ENCODE data around the gene LRRC2.

DNA sequence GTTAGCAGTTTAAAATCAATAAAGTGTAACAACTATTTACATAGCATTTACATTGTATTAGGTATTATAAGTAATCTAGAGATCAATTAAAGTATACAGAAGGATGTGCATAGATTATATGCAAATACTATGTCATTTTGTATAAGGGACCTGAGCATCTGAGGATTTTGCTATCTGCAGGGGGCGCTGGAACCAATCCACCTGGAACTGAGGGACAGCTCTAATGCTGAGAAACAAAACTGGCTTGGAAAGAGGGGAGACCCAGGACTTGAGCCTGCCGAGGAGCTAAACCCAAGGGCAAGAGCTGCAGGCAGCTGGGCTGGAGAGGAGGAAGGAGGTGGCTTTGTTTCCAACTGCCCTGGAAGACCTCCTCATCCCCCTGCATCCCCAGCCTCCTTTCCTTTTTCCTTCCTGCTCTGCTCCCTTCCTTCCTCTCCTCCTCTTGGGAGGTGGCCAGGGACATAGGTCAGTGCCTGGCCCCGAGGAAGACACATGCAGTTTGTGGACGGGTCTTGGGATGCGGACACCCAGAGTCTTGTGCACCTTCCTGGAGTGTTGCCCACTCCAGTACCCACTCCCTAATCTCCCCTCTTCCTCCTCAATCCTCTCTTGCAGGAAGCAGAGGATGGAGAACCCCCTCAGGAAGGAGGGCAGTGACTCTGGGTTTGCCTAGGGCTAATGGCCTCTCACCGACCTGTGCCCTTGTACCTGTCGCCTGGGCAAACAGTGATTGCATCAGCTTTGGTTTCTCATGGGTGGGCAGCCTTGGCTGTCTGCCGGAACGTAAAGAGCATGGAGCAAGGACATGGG, 69.2 kb downstream of the LRRC2 start:
- peak; percentile 25 to 28 for TF ChIP-seq CTCF (IDR thresholded peaks at IDR 0.05; ENCODE audit: extremely low read depth in 1 of 2, insufficient read depth in 1 of 2, low read depth in 1 of 2, low read length in 2 of 2)
- TF ChIP-seq POLR2A (IDR thresholded peaks at IDR 0.05; ENCODE audit: low read depth, low read length), result no peak
- no peak for TF ChIP-seq POLR2AphosphoS5 (IDR thresholded peaks at IDR 0.05; ENCODE audit: insufficient read depth, low read depth, low read length)
- TF ChIP-seq MAX (IDR thresholded peaks at IDR 0.05; ENCODE audit: insufficient read depth, insufficient read length), result no peak
- TF ChIP-seq EZH2 (IDR thresholded peaks at IDR 0.05; ENCODE audit: borderline replicate concordance, low read depth, low read length, severe bottlenecking), result no peak
- no peak for TF ChIP-seq JUN (IDR thresholded peaks at IDR 0.05; ENCODE audit: borderline replicate concordance, insufficient read depth, insufficient read length, low read depth)
- no peak for TF ChIP-seq GATA2 (IDR thresholded peaks at IDR 0.05; ENCODE audit: insufficient read depth, insufficient read length, low read depth, low read length)
- no peak for TF ChIP-seq FOS (IDR thresholded peaks at IDR 0.05; ENCODE audit: borderline replicate concordance, insufficient read depth, low read length)
- TF ChIP-seq MYC (IDR thresholded peaks at IDR 0.05; ENCODE audit: low read depth, low read length), result no peak
